Left lung (tissue), 10 donors: ENCODE measurements around the gene IL4I1. TPM values are rescaled to one million over a fixed set of nuclear protein-coding genes. Genes with fewer than 3 reads are reported as not detected.

ENCODE experiments used
- ATAC-seq: fragments of 200-7000 bp; cut with Tn5 transposase; one replicate; pipeline ENCODE4 v1.9.1; 2020; ENCODE audit warnings: moderate library complexity
- DNase-seq, 4 donors: peaks; one replicate each; pipeline ENCODE4 v3.0.0-alpha.2; 2013 to 2020
- H3K27ac ChIP-seq, 2 donors: fragments of 200-600 bp; sonication (generic) in 1 of 2; one replicate each; pipeline versions ENCODE4 v1.5.0 to v1.8.0; 2020 to 2021
- H3K27me3 ChIP-seq, 2 donors: fragments of 200-600 bp; sonication (generic) in 1 of 2; one replicate each; pipeline versions ENCODE4 v1.5.0 to v1.8.0; 2020 to 2021
- H3K36me3 ChIP-seq, 2 donors: fragments of 200-600 bp; sonication (generic) in 1 of 2; one replicate each; pipeline versions ENCODE4 v1.5.0 to v1.8.0; 2020 to 2021
- H3K4me1 ChIP-seq, 2 donors: fragments of 200-600 bp; one replicate each; pipeline ENCODE4 v1.8.0; 2021
- H3K4me3 ChIP-seq, 2 donors: fragments of 200-600 bp; sonication (generic) in 1 of 2; one replicate each; pipeline versions ENCODE4 v1.5.0 to v1.8.0; 2020 to 2021; ENCODE audit warnings: mild to moderate bottlenecking in 1 of 2
- H3K9me3 ChIP-seq, 2 donors: fragments of 200-600 bp; sonication (generic) in 1 of 2; one replicate each; pipeline versions ENCODE4 v1.5.0 to v1.8.0; 2020 to 2021
- CTCF ChIP-seq, 2 donors: fragments of 200-600 bp; sonication (generic) in 1 of 2; IDR thresholded peaks; one replicate each; pipeline versions ENCODE4 v1.5.0 to v1.8.0; 2021; ENCODE audit warnings: antibody characterized with exemption in 2 of 2
- intact Hi-C, 2 donors: fragments of 100-400 bp; cut with DNase I; formaldehyde crosslinking; loops; one replicate each; pipeline versions ENCODE4 v1.11.2 to v1.14.2; 2022
- polyA plus RNA-seq, 6 donors: library from polyadenylated mRNA; unstranded; fragments of 120-200 nt; gene quantifications; one replicate each; pipeline ENCODE4 v1.2.1, GENCODE V29; 2013; ENCODE audit not compliant: insufficient read length in 6 of 6
- total RNA-seq, 2 donors: library from RNA; stranded (reverse); fragmentation: NEBNext Ultra II Directional; extraction: Animal tissue kit (Norgen Biotek cat#: 25700); gene quantifications; one replicate each; pipeline ENCODE4 v1.2.1, GENCODE V29; 2021
- donor health status: DM: no; HTN: yes; CAD: no.
- donor health status: DM: no; HTN: no; CAD: no.

The IL4I1 gene
- total and polyA plus RNA-seq, 8 donors, result 1.1 to 6.5 (median 1.8) TPM

GRCh38 chr19:49850221-49850486 is 46.5 kb downstream of the IL4I1 start:
- peak overlapping the region; percentile 99 to 100 for H3K27ac ChIP-seq
- H3K9me3 ChIP-seq, result no peaks in the 10 kb centered on the region
- intact Hi-C loops, result no loop called here
- peaks cover 0 to 11% of the 10 kb centered on the region in 2 donors for H3K36me3 ChIP-seq
- DNase-seq (peak in 1 of 4 donors; percentile 56), ATAC-seq (no peak)
- peak overlapping the region; percentile 71 to 83 for H3K4me3 ChIP-seq
- peaks cover 22 to 50% of the 10 kb centered on the region in 2 donors for H3K4me1 ChIP-seq
- TF ChIP-seq CTCF (IDR thresholded peaks at IDR 0.05), result no peak
- peaks cover 0 to 9% of the 10 kb centered on the region in 2 donors for H3K27me3 ChIP-seq

- Histone ChIP-seq H3K4me3 (peak overlapping the region; percentile 71 to 83), H3K4me1 (peaks cover 22 to 50% of the 10 kb centered on the region in 2 donors), H3K27me3 (peaks cover 0 to 9% of the 10 kb centered on the region in 2 donors), H3K36me3 (peaks cover 0 to 6% of the 10 kb centered on the region in 2 donors), H3K27ac (no peak overlapping the region), H3K9me3 (no peaks in the 10 kb centered on the region)
- DNase-seq (no peak), ATAC-seq (no peak)
- intact Hi-C loops, result no loop called here
- TF ChIP-seq CTCF (IDR thresholded peaks at IDR 0.05), result no peak
These were observed 47.1 kb downstream of the IL4I1 start for GRCh38 chr19:49849433-49850220.

- Histone ChIP-seq H3K27me3 (peaks cover 0 to 9% of the 10 kb centered on the region in 2 donors), H3K27ac (peak overlapping the region in 1 of 2 donors; percentile 67), H3K9me3 (no peaks in the 10 kb centered on the region), H3K4me1 (peaks cover 22 to 50% of the 10 kb centered on the region in 2 donors), H3K36me3 (no peaks in the 10 kb centered on the region), H3K4me3 (no peak overlapping the region)
- intact Hi-C loops, result no loop called here
- no peak for DNase-seq
- TF ChIP-seq CTCF (IDR thresholded peaks at IDR 0.05), result no peak
- ATAC-seq, result no peak
These were observed 47.7 kb downstream of the IL4I1 start for GRCh38 chr19:49848938-49849337.

- Histone ChIP-seq H3K9me3 (no peaks in the 10 kb centered on the region), H3K27me3 (peaks cover 0 to 9% of the 10 kb centered on the region in 2 donors), H3K27ac (peak overlapping the region in 1 of 2 donors; percentile 67), H3K4me1 (peaks cover 21 to 42% of the 10 kb centered on the region in 2 donors), H3K4me3 (no peak overlapping the region), H3K36me3 (no peaks in the 10 kb centered on the region)
- TF ChIP-seq CTCF (IDR thresholded peaks at IDR 0.05), result no peak
- intact Hi-C loops, result no loop called here
- peak in 1 of 4 donors; percentile 41 for DNase-seq
- peak; percentile 5 for ATAC-seq
These were observed 48.7 kb downstream of the IL4I1 start for GRCh38 chr19:49847731-49848696.

- H3K9me3 ChIP-seq, result no peaks in the 10 kb centered on the region
- no peak for TF ChIP-seq CTCF (IDR thresholded peaks at IDR 0.05)
- intact Hi-C loops, result no loop called here
- ATAC-seq (no peak), DNase-seq (no peak)
- H3K4me1 ChIP-seq, result peaks cover 10 to 27% of the 10 kb centered on the region in 2 donors
- no peak overlapping the region for H3K27ac ChIP-seq
- H3K4me3 ChIP-seq, result no peak overlapping the region
- no peaks in the 10 kb centered on the region for H3K36me3 ChIP-seq
- H3K27me3 ChIP-seq, result no peaks in the 10 kb centered on the region
These were observed 50.3 kb downstream of the IL4I1 start for GRCh38 chr19:49846408-49846807.
